GM18502 (cell line): ENCODE results near the gene IGFBP6.

Experiments
- ATAC-seq: cut with Tn5 transposase; IDR thresholded peaks from one replicate; pipeline ENCODE4 v1.9.1; 2021; ENCODE audit warnings: mild to moderate bottlenecking; ENCODE audit not compliant: unreplicated experiment, poor library complexity

IGFBP6 gene, protein sequence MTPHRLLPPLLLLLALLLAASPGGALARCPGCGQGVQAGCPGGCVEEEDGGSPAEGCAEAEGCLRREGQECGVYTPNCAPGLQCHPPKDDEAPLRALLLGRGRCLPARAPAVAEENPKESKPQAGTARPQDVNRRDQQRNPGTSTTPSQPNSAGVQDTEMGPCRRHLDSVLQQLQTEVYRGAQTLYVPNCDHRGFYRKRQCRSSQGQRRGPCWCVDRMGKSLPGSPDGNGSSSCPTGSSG

DNA sequence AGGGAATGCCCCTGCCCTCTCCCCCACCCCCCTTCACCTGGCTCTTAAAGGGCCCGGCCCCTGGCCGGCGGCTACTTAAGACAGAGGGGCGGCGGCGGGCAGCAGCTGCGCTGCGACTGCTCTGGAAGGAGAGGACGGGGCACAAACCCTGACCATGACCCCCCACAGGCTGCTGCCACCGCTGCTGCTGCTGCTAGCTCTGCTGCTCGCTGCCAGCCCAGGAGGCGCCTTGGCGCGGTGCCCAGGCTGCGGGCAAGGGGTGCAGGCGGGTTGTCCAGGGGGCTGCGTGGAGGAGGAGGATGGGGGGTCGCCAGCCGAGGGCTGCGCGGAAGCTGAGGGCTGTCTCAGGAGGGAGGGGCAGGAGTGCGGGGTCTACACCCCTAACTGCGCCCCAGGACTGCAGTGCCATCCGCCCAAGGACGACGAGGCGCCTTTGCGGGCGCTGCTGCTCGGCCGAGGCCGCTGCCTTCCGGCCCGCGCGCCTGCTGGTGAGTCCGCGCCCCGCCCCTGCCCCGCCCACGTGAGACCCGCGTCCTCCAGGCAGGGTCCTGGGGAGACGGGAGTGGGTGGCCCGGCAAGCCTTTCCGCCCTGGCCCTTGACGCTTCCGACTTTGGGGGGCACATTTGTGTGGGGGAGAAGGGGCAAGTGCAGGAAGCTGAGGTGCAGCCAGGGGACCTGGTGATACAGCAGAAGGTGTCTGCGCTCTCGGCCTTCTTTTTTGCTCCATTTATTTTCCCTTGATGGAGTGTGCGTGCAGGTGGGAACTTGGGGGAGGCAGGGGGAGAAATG is at the start of gene IGFBP6:
Gene IGFBP6, plus strand, starts transcription at position 104 of the 790 bp plus-strand sequence. Its CDS starts 51 bp downstream, at position 155.
- ATAC-seq: no peak

- ATAC-seq: no peak
Observed at GRCh38 chr12:53048033-53048779, 49.3 kb upstream of the IGFBP6 start.

- no peak for ATAC-seq
Observed at GRCh38 chr12:53048780-53049401, 48.6 kb upstream of the IGFBP6 start.

DNA sequence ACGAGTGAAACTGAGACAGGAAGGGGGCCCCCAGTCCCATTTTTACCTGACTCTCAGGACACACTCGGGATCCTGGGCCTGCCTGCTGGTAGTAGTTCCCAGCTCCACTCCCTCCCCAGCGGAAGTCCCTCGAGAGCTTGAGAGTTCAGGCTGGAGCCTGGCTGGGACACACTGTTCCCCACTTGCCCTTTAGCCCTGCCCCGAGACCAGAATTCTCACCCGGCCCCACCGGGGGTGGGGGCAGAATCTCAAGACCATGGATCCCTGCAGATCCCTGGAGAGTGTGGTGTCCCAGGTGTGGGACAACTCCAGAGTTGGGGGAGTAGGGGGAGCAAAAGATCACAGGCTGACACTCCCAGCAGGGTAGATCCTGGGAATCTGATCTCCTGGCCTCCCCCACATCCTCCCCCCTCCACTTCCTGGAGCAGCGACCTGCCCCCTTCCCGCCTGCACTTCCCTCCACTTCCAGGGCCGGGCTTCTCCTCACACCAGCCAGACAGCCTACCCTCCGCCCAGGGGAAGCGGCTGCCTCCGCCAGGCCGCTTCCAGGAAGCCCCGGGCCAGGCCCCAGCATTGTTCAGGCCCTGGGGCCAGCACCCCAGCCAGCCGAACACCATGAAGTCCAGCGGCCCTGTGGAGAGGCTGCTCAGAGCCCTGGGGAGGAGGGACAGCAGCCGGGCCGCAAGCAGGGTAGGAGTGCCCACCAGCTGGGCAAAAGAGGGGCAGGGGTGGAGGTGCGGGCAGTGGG is 47.7 kb upstream of the IGFBP6 start, which contains the start of gene TNS2:
Gene TNS2, plus strand, starts transcription at position 495 of the 748 bp plus-strand sequence. Its CDS starts 121 bp downstream, at position 616.
- ATAC-seq: no peak

GRCh38 chr12:53050426-53051057 is 46.9 kb upstream of the IGFBP6 start:
- no peak for ATAC-seq

DNA sequence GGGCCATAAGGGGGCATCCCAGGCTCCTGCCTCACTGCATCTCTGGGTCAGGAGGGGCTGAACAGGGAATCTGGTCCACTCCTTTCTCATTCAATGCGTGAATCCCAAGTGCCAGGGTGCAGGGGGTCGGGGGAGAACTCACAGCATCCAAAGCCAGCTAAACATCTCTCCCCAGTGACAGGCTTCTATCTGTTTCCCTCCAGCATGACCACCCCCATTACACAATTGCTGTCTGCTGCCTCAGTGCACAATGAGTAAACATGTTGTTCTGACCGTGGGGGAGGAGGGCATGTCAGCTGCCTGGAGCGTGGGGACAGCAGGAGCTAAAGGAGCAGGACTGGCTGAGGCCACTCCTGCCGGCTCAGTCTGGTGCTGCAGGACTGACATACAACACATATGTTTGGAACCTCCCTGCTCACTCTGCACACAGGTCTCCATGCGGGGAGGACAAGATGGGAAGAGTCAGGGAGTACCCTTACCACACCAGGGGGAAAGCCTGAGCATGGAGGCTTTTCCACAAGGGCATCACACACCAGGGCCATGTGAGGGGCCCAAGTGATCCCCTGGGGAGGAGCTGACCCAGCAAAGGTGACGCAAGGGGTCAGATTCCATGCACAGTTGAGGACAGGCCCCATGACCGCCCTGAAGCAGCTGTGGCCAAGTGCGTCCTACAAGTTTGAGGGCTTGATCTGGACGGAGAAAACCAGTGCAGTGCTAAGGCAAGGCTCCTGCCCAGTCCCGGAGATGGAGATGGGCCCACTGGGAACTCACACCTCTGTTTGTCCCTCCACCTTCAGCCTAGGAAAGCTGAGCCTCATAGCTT is 46.2 kb upstream of the IGFBP6 start:
- ATAC-seq: no peak

- no peak for ATAC-seq
Observed at GRCh38 chr12:53051881-53052412, 45.5 kb upstream of the IGFBP6 start.

- ATAC-seq: no peak
Observed at GRCh38 chr12:53052419-53053217, 44.8 kb upstream of the IGFBP6 start.

DNA sequence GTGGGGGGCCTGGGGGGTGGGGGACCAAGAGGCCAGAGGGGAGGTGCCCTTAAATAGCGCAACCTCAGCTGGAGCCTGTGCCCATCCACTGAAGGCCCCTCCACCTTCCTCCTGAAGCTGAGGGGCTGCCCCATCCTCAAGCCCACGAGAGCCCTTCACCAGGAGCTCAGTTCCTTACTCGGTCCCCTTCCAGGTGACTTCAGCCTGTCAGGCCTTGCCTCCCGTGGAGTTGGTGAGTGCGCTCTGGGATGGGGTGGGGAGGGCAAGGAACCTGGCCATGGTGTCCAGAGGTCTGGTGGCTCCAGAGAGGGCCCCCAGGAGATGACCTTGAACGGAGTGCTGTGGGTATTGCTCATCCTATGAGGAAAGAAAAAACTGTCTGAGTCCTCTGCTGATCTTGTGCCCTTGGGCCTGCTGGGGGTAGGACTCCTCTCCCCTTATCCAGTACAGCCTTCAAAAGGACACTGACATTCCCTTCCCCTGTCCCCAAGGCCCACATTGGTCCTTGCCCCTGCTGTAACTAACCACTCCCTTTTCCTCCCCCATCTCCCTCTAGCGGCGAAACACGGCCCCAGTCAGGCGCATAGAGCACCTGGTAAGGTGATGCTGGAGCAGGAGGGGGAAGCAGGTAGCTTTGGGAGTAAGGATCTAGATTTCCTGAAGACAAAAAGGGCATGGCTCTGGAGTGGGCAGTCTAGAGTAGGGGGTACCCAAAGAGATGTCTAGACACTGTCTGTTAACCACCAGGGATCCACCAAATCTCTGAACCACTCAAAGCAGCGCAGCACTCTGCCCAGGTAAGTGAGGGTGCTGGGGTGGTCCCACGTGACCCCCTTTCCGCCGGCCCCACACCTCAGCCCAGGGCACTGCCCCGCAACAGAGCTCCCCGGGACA is 44.0 kb upstream of the IGFBP6 start:
- ATAC-seq: no peak

GRCh38 chr12:53054112-53054878 is 43.2 kb upstream of the IGFBP6 start:
- peak; percentile 94 for ATAC-seq

- no peak for ATAC-seq
Observed at GRCh38 chr12:53055471-53056266, 41.8 kb upstream of the IGFBP6 start.

DNA sequence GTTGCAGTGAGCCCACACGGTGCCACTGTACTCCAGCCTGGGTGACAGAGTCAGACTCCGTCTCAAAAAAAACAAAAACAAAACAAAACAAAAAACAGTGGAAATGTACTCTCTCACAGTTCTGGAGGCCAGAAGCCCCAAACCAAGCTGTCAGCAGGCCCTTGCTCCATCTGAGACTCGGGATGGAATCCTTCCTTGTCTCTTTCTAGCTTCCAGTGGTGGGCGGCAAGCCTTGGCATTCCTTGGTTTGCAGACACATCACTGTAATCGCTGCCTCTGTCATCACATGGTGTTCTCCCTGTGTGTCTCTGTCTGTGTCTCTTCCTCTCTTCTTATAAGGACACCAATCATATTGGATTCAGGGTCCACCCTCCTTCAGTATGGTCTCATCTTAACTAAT is 41.2 kb upstream of the IGFBP6 start:
- no peak for ATAC-seq

DNA sequence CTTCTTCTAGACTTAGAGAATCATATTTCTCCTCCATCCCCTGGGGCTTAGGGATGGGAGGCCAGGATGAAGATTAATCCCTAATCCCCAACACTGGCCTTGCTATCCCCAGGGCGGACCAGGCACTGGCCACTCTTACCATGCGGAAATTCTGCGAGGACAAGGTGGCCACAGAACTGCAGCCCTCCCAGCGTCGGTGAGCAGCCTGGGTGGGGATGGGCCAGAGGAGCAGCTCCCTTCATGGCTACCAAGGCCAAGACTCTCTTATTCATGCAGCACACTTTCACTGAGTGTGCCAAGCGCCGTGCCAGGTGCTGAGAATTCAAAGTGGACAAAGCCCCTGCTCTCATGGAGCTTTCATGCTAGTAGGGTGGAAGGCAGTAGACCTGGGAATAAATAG is 40.6 kb upstream of the IGFBP6 start:
- no peak for ATAC-seq

DNA sequence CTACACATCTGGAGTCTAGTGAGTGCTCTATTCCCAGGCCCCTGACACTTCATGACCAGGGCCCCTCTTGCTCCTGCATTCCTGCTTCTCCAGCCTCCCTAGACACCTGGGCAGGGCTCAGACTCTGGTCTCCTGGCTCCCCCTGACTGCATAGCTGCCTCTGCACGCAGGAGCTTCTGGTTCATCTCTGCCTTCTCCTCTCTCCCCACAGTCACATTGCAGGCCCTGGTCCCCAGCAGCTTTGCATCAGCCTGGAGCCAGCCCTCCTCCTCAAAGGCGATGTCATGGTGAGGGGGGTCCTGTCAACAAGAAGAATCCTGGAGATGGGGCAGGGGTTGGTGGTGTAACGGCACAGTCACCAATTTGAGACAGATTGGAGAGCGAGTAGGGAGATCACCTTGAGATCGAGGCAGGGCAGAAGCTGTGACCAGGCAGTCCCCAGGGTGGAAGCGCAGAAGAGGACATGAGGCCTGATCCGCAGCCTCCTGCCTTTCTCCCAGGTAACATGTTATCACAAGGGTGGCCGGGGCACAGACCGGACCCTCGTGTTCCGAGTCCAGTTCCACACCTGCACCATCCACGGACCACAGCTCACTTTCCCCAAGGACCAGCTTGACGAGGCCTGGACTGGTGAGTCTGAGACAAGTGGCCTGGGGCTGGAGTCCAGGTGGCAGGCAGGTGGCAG is 39.5 kb upstream of the IGFBP6 start:
- ATAC-seq: no peak
